Left ventricle myocardium inferior (tissue), 1 donor: ENCODE data around the gene SCAND1. TPM values are rescaled to one million over a fixed set of nuclear protein-coding genes. Genes with fewer than 3 reads are reported as not detected.
"Not testable (repeated sequence)": the region's sequence is repeated elsewhere in the genome, so short reads cannot be mapped to it uniquely, and the experiment has no call there.

ENCODE experiments used
- DNase-seq: peaks from one replicate; pipeline ENCODE4 v3.0.0-alpha.2; 2020
- H3K27ac ChIP-seq: fragments of 200-600 bp; replicated peaks from 2 replicates; pipeline ENCODE4 v1.8.0; 2021
- H3K27me3 ChIP-seq: fragments of 200-600 bp; 2 replicates; pipeline ENCODE4 v1.8.0; 2021; ENCODE audit warnings: low read depth
- H3K36me3 ChIP-seq: fragments of 200-600 bp; 2 replicates; pipeline ENCODE4 v1.8.0; 2021
- H3K4me1 ChIP-seq: fragments of 200-600 bp; 2 replicates; pipeline ENCODE4 v1.8.0; 2021
- H3K4me3 ChIP-seq: fragments of 200-600 bp; 2 replicates; pipeline ENCODE4 v1.8.0; 2021; ENCODE audit warnings: mild to moderate bottlenecking, moderate library complexity
- H3K9me3 ChIP-seq: fragments of 200-600 bp; replicated peaks from 2 replicates; pipeline ENCODE4 v1.8.0; 2021
- CTCF ChIP-seq: fragments of 200-600 bp; IDR thresholded peaks from 2 replicates; pipeline ENCODE4 v1.8.0; 2021; ENCODE audit warnings: antibody characterized with exemption, mild to moderate bottlenecking, borderline replicate concordance
- intact Hi-C: fragments of 100-400 bp; cut with micrococcal nuclease; formaldehyde crosslinking; loops from one replicate; pipeline ENCODE4 v1.11.0; 2022
- total RNA-seq: library from RNA; stranded (reverse); fragmentation: NEBNext Ultra II Directional; extraction: Animal tissue kit (Norgen Biotek cat#: 25700); gene quantifications from one replicate; pipeline ENCODE4 v1.2.1, GENCODE V29; 2021
- donor health status: DM: no; HTN: yes; CAD: no; lungs with severe emphysema.

Gene SCAND1
- total RNA-seq, 1 donor from 2014 or later, result 40.0 TPM

GRCh38 chr20:35956616-35957015 lies 2.3 kb upstream of the SCAND1 start:
- H3K4me1 ChIP-seq, result peaks cover 41% of the 10 kb centered on the region
- H3K27ac ChIP-seq, result no peak overlapping the region
- H3K4me3 ChIP-seq, result no peak overlapping the region
- TF ChIP-seq CTCF, result no peak
- no peaks in the 10 kb centered on the region for H3K9me3 ChIP-seq
- no peaks in the 10 kb centered on the region for H3K36me3 ChIP-seq
- DNase-seq, result no peak
- no peaks in the 10 kb centered on the region for H3K27me3 ChIP-seq
- intact Hi-C loops, result no loop called here

- H3K36me3 ChIP-seq, result no peaks in the 10 kb centered on the region
- peak overlapping the region; percentile 98 for H3K27ac ChIP-seq
- H3K4me1 ChIP-seq, result peaks cover 43% of the 10 kb centered on the region
- no peak for DNase-seq
- H3K9me3 ChIP-seq, result no peaks in the 10 kb centered on the region
- peak overlapping the region; percentile 95 for H3K4me3 ChIP-seq
- intact Hi-C loops, result no loop called here
- H3K27me3 ChIP-seq, result no peaks in the 10 kb centered on the region
- TF ChIP-seq CTCF, result no peak
Measured at GRCh38 chr20:35954907-35955251, 577 bp upstream of the SCAND1 start.

GRCh38 chr20:35953387-35954199 lies 709 bp downstream of the SCAND1 start:
- Histone ChIP-seq H3K27me3 (no peaks in the 10 kb centered on the region), H3K4me1 (peaks cover 40% of the 10 kb centered on the region), H3K36me3 (peaks cover 6% of the 10 kb centered on the region), H3K27ac (peak overlapping the region; percentile 98), H3K9me3 (no peaks in the 10 kb centered on the region), H3K4me3 (peak overlapping the region; percentile 95)
- intact Hi-C loops, result no loop called here
- peak; percentile 48 for DNase-seq
- no peak for TF ChIP-seq CTCF

GRCh38 chr20:35952480-35953386 lies 1.6 kb downstream of the SCAND1 start:
- Histone ChIP-seq H3K9me3 (no peaks in the 10 kb centered on the region), H3K4me3 (peak overlapping the region; percentile 95), H3K4me1 (peaks cover 38% of the 10 kb centered on the region), H3K27ac (peak overlapping the region; percentile 98), H3K36me3 (peaks cover 14% of the 10 kb centered on the region), H3K27me3 (no peaks in the 10 kb centered on the region)
- no peak for TF ChIP-seq CTCF
- intact Hi-C loops, result no loop called here
- DNase-seq, result no peak

GRCh38 chr20:35952080-35952479 lies 2.2 kb downstream of the SCAND1 start:
- Histone ChIP-seq H3K36me3 (peaks cover 20% of the 10 kb centered on the region), H3K27ac (peak overlapping the region; percentile 98), H3K4me3 (peak overlapping the region; percentile 95), H3K4me1 (peaks cover 38% of the 10 kb centered on the region)
- DNase-seq, intact Hi-C loops, H3K27me3 ChIP-seq, H3K9me3 ChIP-seq: not testable (repeated sequence)
